Tibial nerve (tissue), 4 donors: Measurements from ENCODE around the gene PHETA1.

Source experiments
- EP300 ChIP-seq, 2 donors: sonication (generic); formaldehyde crosslinking; IDR thresholded peaks; one replicate each; pipeline ENCODE4 v1.6.1; 2017; ENCODE audit warnings: antibody characterized with exemption in 2 of 2, mild to moderate bottlenecking in 1 of 2
- POLR2A ChIP-seq, 2 donors: fragments of 450-650 bp; IDR thresholded peaks; one replicate each; pipeline ENCODE4 v1.6.1; 2017; ENCODE audit warnings: antibody characterized with exemption in 2 of 2, mild to moderate bottlenecking in 2 of 2, moderate library complexity in 2 of 2
- TF ChIP-seq, protein P1 (sequence below), 5 experiments: fragments of 200-600 bp in 3 of 5; fragments of 450-650 bp in 2 of 5; sonication (generic) in 3 of 5; IDR thresholded peaks; one replicate each; pipeline ENCODE4 v1.5.1; 2016 to 2019; ENCODE audit warnings: antibody characterized with exemption in 5 of 5, mild to moderate bottlenecking in 3 of 5, moderate library complexity in 2 of 5

DNA sequence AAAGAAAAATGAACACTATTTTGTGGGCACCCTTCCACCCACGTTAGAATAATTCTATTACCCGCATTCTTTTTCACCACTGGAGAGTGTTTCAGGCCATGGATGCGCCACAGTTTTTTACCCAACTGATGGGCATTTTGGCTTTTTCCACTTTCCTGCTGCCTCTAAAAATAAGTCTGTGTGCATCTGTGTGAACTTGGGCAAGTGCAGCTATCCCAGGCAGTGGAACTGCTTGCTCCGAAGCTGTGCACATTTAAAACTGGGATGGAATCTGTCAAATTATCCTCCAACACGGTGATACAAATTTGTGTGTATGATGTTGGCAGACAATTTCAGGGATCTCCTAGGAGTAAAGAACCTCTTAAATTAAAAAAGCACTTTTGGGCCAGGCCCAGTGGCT, 31.5 kb downstream of the PHETA1 start:
- TF ChIP-seq EP300 (IDR thresholded peaks at IDR 0.05) (no peak), POLR2A (IDR thresholded peaks at IDR 0.05) (no peak)
- TF ChIP-seq, protein P1, sequence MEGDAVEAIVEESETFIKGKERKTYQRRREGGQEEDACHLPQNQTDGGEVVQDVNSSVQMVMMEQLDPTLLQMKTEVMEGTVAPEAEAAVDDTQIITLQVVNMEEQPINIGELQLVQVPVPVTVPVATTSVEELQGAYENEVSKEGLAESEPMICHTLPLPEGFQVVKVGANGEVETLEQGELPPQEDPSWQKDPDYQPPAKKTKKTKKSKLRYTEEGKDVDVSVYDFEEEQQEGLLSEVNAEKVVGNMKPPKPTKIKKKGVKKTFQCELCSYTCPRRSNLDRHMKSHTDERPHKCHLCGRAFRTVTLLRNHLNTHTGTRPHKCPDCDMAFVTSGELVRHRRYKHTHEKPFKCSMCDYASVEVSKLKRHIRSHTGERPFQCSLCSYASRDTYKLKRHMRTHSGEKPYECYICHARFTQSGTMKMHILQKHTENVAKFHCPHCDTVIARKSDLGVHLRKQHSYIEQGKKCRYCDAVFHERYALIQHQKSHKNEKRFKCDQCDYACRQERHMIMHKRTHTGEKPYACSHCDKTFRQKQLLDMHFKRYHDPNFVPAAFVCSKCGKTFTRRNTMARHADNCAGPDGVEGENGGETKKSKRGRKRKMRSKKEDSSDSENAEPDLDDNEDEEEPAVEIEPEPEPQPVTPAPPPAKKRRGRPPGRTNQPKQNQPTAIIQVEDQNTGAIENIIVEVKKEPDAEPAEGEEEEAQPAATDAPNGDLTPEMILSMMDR (IDR thresholded peaks at IDR 0.05) = no peak
